OCI-M2 (cell line): Measurements from ENCODE around the gene L3MBTL3.

Source experiments
- DNase-seq: peaks from one replicate; lab custom pipeline; 2025; ENCODE audit not compliant: unreplicated experiment; lab: John Stamatoyannopoulos, UW

The L3MBTL3 gene

GRCh38 chr6:130026859-130027258, 8.5 kb downstream of the L3MBTL3 start:
- no peak for DNase-seq

- no peak for DNase-seq
Observed at GRCh38 chr6:130027948-130028347, 9.6 kb downstream of the L3MBTL3 start.

GRCh38 chr6:130029163-130029562, 10.8 kb downstream of the L3MBTL3 start:
- DNase-seq, result no peak

- no peak for DNase-seq
Observed at GRCh38 chr6:130032758-130033340, 14.5 kb downstream of the L3MBTL3 start.

- no peak for DNase-seq
Observed at GRCh38 chr6:130033949-130034348, 15.6 kb downstream of the L3MBTL3 start.

GRCh38 chr6:130034378-130035146, 16.2 kb downstream of the L3MBTL3 start:
- DNase-seq, result peak; percentile 28

GRCh38 chr6:130035211-130035610, 16.8 kb downstream of the L3MBTL3 start:
- DNase-seq, result no peak

- DNase-seq, result no peak
Observed at GRCh38 chr6:130037207-130037811, 18.9 kb downstream of the L3MBTL3 start.

- DNase-seq, result no peak
Observed at GRCh38 chr6:130041594-130041993, 23.2 kb downstream of the L3MBTL3 start.

GRCh38 chr6:130043344-130043743, 25.0 kb downstream of the L3MBTL3 start:
- no peak for DNase-seq

GRCh38 chr6:130045622-130046021, 27.2 kb downstream of the L3MBTL3 start:
- DNase-seq, result no peak

- DNase-seq, result no peak
Observed at GRCh38 chr6:130046671-130047070, 28.3 kb downstream of the L3MBTL3 start.

GRCh38 chr6:130047088-130047995, 29.0 kb downstream of the L3MBTL3 start:
- DNase-seq, result no peak

- DNase-seq, result no peak
Observed at GRCh38 chr6:130050230-130050629, 31.8 kb downstream of the L3MBTL3 start.

GRCh38 chr6:130054725-130055124, 36.3 kb downstream of the L3MBTL3 start:
- DNase-seq, result no peak

GRCh38 chr6:130055271-130055670, 36.9 kb downstream of the L3MBTL3 start:
- no peak for DNase-seq

- no peak for DNase-seq
Observed at GRCh38 chr6:130057495-130057894, 39.1 kb downstream of the L3MBTL3 start.

GRCh38 chr6:130063806-130064205, 45.4 kb downstream of the L3MBTL3 start:
- DNase-seq, result no peak

- DNase-seq, result no peak
Observed at GRCh38 chr6:130065609-130066156, 47.3 kb downstream of the L3MBTL3 start.

GRCh38 chr6:130069485-130069884, 51.1 kb downstream of the L3MBTL3 start:
- DNase-seq, result no peak

GRCh38 chr6:130070326-130070725, 51.9 kb downstream of the L3MBTL3 start:
- no peak for DNase-seq
